Renal pelvis (tissue), 4 donors: ENCODE measurements around the gene SFMBT2. TPM values are rescaled to one million over a fixed set of nuclear protein-coding genes. Genes with fewer than 3 reads are reported as not detected.
"Not testable (repeated sequence)": the region's sequence is repeated elsewhere in the genome, so short reads cannot be mapped to it uniquely, and the experiment has no call there.

ENCODE experiments used
- DNase-seq: peaks from one replicate; pipeline ENCODE4 v3.0.0-alpha.2; 2013
- polyA plus RNA-seq, 3 donors: library from polyadenylated mRNA; unstranded; fragments of 120-200 nt; gene quantifications; one replicate each; pipeline ENCODE4 v1.2.1, GENCODE V29; 2013; ENCODE audit not compliant: insufficient read length in 3 of 3

SFMBT2 gene
- polyA plus RNA-seq, 3 donors, result 6.2 to 8.5 (median 7.6) TPM

DNA sequence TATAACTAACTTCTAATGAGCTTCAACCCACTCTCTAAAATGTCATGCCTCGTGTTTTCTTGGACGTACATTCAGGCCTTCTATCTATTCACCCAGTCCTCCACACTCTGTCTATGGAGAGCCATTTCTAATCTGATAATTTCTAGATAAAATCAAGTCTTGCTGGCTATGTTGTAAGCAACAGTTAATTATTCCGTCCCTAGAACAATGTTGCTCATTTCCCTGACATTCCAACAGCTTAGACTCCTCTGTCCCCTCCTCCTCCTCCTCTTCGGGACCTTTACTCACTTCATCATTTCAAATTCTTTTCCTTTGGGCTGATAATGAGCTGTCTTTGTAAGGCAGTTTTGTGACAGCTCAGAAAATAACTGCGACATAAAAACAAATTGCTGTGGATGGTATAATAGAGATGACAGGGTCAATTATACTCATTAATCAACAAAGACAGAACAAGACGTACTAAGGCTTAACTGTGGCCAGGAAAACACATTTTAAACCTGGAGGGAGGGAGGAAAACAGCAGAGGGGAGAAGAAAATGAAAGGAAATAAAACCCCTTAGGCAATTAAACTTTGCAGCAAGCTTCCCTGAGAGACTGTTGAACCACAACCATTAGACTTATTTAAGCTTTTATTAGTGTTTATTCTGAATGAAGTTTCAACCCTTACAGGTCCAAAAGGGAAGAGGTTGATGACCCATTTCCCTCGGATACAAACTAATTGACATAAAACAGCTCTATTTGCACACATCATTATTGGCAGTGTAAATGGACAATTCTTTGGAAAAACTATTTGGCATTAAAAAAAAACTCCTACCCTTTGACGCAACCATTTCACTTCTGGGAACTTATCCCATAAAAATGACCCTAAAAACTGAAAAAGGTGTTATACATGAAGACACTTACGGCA, 179.1 kb downstream of the SFMBT2 start:
- peak; percentile 67 for DNase-seq

DNA sequence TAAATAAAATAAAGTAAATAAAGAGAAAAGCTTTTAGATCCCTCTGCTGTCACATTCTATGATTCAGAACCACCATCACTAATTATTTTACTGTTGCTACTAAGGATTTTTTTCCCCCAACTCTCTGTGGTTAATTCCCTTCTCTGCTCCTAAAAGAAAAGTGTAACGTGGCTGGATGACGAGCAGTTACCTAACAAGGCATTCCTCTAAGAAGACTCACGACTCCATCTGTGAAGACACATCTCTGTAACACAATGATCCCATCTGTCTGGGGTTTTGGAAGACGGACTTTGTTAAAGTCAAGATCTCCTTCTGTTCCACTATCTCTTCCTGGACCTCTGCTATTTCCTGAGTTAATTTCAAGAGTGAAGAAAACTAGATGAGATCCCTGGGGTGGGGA, 179.9 kb downstream of the SFMBT2 start:
- no peak for DNase-seq

DNA sequence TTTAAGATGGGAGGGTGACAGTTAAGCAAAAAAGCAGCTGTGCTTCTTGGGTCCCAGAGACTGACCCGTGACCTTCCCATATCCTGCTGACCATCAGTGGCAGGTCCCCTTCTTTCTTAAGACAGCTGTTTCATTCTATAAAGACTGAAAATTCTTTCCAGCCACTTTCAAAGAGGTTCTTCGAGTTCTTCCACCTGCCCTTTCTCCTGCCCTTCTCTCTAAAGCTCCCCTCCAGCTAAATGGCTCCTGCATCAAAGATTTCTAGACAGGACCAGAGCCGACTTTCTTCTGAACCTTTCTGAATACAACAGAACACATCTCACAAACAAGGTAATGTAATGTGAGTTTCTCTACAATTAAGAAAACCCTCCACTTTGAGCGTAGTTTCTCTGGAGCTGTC, 180.8 kb downstream of the SFMBT2 start:
- no peak for DNase-seq

DNA sequence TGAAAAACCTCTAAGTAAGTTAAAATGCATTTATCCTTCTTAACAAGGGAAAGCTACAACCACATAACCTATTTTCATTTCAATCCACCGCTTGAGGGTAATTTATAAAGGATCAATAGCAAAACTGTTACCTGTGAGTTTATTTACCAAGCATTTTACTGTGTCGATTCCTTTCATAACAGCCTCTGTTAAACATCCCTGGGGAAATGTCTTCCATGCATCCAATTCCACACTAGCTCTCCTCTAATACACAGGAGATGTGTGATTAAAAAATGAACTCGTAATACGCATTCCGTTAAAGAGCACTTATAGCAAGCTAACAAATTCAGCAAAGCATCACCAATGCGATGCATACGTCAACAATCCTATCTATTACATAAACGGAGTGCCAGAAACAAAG, 185.7 kb downstream of the SFMBT2 start:
- DNase-seq, result no peak

DNA sequence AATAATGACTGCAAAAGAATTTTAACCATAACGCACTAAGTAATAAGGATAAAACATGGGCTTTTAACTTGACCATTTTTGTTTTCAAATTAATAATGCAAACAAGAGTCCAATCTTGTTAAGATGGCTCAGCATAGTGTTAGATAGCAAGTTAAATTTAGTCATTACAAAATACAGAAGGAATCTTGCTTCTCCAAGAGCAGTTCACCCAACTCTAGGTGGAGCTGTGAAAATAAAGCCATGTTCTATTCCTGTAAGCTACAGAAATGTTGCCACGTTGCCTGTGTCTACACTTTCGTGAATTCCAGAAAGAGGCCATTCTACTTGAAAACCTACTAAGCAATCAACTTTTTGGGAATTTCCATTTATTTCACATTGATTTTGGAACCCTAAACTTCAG, 191.9 kb downstream of the SFMBT2 start:
- no peak for DNase-seq

DNA sequence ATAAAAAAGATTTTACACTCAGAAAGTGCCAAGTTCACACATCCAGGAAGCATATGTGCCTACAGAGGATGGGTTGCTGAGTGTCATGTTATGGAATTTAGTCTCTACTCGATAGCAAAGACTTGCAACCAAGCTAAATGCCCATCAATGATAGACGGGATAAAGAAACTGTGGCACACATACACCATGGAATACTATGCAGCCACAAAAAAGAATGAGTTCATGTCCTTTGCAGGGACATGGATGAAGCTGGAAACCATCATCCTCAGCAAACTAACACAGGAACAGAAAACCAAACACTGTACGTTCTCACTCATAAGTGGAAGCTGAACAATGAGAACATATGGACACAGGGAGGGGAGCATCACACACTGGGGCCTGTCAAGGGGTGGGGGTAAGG, 198.1 kb downstream of the SFMBT2 start:
- DNase-seq, result not testable (repeated sequence)

DNA sequence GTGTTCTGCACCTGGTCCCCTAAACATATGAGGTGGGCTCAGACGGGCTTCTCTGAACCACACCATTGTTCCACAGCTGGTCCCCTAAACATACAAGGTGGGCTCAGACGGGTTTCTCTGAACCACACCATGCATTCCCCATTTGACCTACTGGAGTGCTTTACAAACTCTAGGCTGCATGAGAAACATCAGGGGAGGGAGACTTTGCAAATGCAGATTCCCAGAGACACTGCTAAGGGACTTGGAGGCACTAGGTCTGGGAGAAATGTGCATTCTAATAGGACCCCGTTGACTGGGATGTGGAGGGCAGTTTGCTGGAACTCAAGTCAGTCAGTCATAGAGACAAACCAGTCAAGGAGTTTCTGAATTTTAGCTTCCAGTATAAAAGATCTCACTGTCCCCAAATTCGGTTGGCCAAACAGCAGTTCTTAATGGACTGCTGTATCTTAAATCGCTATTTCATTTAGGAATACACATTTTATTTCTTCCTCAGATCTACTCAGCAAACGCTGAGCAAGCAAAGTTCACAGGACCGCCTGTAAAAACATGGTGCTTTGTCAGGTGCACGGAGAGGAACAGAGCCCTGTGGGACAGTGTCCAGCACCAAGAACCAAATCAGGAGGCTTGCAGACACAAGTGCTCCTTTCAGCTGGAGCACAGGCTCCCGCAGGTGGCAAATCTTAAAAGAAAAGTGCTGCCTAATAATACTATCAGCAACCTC, 198.8 kb downstream of the SFMBT2 start:
- no peak for DNase-seq

DNA sequence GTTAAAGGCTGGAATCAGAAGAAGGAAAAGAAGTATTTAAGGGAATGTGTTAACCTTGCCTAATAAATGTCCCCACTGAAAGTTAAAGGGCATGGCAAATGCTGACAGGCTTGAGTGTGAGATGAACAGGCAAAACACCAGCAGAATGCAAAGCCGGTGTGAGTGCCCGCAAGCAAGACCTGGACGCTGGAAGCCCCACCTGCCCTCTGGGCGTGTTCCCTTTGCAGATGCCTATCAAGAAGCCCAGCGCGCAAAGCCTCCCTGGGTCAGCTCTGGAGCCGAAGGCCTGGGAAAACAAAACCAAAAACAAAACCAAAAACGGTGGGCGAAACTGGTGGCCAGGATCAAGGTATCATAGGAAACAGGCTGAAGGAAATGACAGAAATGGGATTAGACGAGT, 200.3 kb downstream of the SFMBT2 start:
- no peak for DNase-seq

DNA sequence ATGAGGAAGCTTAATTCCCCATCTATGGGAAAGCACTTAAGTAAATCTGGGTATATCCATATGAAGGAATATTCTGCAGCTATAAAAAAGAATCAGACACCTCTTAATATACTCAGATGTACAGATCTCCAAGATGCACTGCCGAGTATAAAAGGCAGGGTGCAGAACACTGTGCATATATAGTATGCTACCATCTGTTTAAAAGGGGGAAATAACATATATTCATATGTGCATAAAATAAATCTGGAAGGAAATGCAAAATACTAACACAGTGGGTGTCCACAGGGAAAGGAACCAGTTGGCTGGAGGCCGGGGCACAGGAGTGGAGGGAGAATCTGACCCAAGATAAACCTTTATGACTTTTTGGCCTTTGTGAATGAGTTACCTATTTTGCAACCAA, 201.4 kb downstream of the SFMBT2 start:
- DNase-seq, result no peak

DNA sequence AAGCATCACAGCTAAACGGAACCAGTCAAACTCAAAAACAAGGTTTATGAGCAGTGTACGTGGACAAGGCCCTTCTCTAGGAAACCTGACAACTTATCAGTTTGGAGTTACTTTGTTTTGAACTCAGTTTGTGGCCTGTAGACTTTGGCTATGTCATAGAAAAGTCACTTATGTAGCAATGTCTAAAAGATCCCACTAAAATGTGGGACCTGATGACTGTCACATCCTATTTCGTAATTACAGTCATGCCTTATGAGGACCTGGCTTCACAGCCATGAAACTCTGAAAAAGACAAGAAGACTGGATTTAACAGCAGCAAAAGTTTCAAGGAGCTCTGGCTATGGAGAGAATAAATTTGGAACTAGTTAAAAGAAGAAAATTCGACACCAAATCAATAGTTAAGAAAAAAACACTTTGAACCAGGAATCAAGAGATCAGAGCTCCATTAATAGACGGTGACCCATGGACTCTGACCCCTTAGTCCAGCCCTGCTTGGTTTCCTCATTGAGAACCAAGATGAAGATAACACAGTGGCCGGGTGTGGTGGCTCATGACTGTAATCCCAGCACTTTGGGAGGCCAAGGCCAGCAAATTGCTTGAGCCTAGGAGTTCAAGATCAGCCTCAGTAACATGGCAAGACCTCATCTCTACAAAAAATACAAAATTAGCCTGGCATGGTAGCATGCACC, 204.3 kb downstream of the SFMBT2 start:
- no peak for DNase-seq

DNA sequence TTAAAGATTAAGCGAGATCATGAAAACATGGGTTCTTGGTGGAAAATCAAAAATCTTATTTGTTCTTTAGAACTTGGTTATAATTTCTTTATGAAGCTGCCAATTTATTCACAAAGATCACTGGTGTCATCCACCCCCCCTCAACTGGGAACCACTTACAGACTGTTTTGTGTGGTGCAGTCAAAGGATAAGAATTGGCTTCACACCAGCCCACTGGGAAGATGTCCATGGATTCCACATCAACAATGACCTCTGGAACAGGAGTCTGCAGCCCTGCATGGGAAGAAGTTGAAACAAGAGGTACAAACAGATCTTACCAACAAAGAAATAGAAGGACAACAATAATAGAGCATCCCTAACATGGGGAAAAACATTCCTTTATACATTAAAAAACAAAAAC, 205.2 kb downstream of the SFMBT2 start:
- no peak for DNase-seq

DNA sequence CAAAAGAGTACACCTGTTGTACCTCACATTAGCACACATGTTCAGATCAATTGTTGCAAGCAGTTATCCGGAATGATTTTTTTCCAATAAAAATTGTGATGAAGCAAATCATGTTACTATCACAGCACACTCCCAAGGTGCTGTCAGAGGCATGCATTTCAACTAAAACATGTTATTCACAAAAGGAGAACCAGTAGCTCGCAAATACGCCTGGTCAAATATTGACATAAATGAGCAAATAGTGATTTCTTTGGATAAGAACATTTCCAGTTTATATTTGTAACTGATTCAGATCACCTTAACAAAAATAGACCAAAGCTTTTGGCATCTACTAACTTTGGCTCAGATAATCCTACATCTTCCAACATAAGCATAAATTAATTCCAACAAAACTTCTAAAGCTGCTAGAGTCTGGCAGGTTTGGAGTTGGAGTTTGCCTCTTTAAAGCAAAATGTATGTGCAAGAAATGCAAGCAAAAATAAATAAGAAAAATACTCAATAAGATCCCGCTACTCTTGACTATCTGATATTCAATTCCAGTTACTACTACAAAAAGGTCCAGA, 208.0 kb downstream of the SFMBT2 start:
- no peak for DNase-seq

DNA sequence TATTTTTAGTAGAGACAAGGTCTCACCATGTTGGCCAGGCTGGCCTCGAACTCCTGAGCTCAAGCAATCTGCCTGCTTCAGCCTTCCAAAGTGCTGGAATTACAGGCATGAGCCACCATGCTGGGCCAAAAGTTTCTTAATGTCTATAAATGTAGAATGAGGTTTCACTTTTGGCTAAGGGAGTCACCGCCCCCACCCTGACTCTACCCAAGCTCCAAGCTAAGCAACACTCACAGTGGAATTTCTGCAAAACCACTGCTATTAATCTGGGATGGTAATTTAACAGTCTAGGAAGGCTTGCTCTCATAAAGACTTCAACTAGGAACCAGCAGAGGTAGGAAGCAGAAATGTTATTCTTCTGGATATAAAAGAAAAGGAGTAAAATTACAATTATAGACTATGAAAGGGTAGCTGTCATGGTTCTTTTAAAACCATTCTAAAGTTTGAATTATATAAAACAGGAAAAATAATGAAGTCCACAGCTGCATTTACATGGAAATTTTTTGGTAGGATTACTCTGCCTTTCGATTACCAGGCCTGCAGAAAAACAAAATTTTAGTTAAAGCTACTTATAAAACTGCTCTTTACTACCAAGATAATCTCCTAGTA, 211.6 kb downstream of the SFMBT2 start:
- DNase-seq, result no peak

DNA sequence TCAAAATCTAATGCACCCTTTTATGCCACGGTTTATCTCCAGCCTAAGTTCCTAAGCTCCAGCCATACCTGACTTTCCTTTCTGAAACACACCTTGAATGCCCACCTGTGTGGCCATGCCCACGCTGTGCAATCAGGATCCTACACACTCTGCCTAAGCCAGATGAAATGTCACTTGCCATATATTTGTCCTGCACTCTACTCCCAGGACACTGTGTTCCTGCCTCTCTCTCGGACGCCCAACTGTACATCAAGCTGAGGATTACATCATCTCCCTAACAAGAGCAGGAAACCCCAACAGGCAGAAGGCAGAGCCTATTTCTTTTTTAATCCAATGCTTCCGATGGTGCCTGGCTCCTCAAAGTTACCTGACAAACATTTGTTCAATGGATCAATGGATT, 214.6 kb downstream of the SFMBT2 start:
- no peak for DNase-seq

DNA sequence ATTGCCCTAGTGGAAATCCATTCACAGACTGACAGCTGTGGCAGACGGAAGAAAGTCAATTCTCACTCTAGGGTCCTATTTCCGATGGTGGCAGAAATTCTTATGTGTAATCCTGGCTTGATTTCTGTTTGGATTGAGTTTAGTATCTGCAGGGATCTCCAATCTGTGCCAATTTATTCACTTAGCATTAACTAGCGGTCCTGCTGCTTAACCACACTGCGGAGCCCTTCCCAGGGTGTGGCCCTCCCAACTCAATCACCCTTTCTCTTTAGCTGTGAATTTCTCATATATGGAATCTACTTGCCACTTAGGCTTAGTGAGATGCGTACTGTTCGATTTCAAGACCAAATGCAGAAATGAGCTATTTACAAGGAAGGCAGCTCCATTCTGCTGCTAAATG, 215.7 kb downstream of the SFMBT2 start:
- DNase-seq, result no peak

DNA sequence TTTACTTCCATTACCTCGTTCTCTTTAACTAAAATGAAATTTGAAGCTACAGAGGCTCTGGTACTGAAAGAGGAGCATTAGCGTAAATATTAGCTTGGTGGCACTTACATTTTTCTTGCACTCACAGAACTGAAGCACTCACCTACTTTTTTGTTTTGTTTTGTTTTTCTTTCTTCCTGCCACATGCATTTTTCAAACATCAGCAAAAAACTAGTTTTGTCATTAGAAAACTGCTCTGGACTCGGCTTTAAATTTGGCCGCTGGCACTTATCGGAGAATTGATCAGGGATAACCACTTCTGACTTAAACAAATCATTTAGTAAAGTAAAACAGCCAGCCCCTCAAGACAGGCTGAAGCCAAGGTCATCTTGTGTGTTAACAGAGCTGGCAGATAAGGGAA, 216.3 kb downstream of the SFMBT2 start:
- no peak for DNase-seq

DNA sequence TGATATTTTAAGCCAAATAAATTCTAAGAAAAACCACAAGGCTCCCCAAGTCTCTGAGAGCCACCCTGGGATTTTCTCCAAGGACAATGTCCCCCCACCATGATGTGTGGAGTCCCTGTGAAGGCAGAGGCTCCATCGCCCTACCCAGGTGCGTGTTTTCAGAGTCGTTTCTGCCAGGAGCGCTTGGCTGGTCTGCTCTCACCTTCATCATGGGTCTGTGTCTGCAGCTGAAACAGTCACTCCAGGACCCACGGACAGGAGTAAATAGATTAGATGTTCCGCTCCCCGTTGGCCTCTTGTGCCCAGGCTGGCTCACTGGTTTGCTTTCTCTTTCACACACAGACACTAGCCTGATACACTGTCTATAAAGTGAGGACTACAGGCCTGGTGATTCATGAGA, 217.5 kb downstream of the SFMBT2 start:
- DNase-seq, result no peak

DNA sequence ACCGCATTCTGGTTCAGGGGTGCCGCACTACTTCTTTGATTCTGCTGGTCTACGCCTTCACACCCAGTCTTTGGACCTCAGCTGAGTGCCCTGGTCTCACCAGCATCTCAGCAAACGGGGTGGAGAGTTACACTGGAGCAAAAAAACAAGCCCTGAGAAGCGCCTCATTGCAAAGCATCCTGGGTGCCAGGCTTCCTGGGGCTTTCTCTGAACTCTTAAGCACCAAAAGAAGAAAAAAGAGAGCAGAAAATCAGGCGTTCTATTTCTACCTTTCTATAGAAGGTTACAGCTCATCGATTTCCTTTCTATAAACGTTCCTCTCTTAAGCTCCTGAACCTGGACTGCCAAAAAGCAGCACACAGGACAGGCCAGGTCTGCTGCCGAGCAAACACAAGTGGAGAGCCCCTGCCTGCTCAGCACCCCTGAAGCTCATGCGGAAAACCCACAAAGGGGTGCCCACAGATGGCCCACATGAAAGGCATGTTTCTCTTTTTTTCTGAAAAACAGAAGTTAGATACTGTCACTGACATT, 217.9 kb downstream of the SFMBT2 start:
- DNase-seq, result no peak

DNA sequence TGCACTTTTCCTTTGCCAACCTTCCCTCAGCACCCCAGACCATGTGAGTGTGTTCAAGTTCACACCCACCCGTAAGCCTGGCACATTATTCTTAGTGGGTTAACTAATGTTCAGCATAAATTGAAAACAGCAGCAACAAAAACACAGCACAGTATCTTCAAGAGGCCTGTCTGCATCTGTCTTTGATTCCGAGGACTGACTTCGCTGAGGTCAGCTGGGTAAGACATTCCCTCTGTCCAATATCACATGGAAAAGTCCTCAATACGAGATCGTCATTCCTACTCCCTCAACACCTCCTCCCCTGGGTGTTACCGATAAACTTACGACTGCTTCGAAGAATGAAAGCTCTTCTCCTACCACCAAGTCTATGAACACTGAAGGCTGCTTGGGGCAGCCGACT, 218.8 kb downstream of the SFMBT2 start:
- no peak for DNase-seq

DNA sequence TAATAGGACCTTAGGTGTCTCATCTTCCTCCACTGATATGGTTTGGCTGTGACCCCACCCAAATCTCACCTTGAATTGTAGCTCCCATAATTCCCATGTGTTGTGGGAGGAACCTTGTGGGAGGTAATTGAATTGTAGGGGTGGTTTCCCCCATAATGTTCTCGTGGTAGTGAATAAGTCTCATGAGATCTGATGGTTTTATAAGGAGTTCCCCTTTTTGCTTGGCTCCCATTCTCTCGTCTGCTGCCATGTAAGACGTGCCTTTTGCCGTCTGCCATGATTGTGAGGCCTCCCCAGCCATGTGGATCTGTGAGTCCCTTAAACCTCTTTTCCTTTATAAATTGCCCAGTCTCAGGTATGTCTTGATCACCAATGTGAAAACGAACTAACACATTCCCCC, 220.1 kb downstream of the SFMBT2 start:
- DNase-seq, result not testable (repeated sequence)

DNA sequence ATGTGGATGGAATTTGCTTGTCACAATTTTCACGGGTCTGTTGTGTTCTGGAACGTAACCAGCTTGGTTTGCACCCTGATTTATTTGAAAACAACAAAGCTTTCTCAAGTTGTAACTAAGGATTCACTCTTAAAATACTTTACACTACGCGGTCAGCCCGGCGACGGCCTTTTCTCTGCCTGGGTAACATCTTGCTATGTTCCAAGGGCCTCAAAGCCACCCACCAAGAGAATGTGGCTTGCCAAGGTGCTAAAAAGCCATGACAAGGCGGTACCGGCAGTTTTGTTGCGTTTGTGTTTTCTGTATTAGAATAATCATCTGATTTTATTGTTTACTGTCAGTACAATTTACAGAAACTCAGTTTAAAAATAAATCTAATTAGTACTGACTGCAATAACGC, 220.9 kb downstream of the SFMBT2 start:
- DNase-seq, result no peak
